ENCODE measurements around the gene SPG11. TPM values are rescaled to one million over a fixed set of nuclear protein-coding genes. Genes with fewer than 3 reads are reported as not detected.
A peak's percentile ranks its signal among the peaks of the same experiment; 100 is the strongest.
"Not testable (repeated sequence)": the region's sequence is repeated elsewhere in the genome, so short reads cannot be mapped to it uniquely, and the experiment has no call there.

SPG11 gene
- total RNA-seq, 1 experiment from 2014 or later, result 58.8 TPM

- DNase-seq (ENCODE audit: low spot score), result no peak
Measured at GRCh38 chr15:44633603-44634002, 29.9 kb downstream of the SPG11 start.

DNA sequence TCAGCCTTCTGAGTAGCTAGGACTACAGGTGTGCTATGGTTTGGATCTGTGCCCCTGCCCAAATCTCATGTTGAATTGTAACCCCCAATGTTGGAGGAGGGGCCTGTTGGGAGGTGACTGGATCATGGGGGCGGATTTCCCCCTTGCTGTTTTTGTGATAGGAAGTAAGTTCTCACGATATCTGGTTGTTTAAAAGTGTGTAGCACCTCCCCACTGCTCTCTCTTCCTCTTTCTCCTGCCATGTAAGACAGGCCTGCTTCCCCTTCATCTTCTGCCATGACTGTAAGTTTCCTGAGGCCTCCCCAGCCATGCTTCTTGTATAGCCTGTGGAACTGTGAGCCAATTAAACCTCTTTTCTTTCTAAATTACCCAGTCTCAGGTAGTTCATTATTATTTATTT is 38.2 kb downstream of the SPG11 start:
- not testable (repeated sequence) for DNase-seq (ENCODE audit: low spot score)

- no peak for DNase-seq (ENCODE audit: low spot score)
Measured at GRCh38 chr15:44623178-44623577, 40.3 kb downstream of the SPG11 start.

DNA sequence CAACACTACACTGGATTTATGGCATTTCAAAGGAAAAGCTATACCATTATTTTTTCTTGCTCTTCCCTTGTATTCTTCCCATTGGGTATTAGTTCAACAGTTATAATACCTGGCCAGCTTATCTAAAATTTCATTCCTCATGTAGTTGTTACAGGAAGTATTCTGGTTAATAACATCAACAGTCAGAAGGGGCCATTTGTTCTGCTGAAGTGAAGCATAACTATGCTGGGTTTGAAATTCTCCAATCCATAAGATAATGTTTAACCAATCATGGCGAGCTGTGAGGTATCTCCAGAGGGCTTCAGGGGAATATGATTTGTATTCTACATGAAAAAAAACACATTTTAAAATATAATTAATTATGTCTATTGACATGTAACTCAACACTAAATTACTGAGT is 43.4 kb downstream of the SPG11 start:
- DNase-seq (ENCODE audit: low spot score), result no peak

- no peak for DNase-seq (ENCODE audit: low spot score)
Measured at GRCh38 chr15:44616974-44617373, 46.5 kb downstream of the SPG11 start.

DNA sequence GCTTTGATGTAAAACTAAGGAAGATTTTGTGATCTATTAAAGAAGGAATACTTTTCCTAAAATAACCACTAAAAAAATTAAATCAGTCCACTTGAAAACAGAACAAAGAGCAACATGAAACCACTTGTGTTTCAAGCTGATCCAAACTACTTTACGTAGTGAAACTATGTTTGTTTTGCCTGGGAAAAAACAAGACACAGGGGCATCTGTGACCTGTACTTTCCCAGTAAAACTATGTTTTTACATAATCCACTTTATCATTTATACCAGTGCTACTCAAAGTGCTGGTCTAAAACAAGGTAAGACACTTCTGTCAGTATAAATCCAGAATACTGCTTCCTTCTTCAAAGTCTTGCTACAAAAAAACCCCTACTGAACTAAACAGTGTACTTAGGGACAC is 56.7 kb downstream of the SPG11 start:
- no peak for DNase-seq (ENCODE audit: low spot score)

DNA sequence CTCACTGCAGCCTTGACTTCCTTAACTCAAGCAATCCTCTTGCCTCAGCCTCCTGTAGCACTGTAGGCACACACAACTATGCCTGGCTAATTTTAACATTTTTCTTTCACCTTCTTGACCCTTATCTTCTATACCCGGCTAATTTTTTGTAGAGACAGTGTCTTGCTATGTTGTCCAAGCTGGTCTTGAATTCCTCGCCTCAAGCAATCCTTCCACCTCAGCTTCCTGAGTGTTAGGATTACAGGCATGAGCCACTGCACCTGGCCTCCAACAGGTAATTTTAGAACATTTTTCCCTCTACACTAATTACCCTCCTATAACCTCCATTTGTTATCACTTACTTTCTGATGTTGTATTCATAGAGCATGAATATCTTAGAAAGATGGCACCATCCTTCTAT is 60.3 kb downstream of the SPG11 start:
- DNase-seq (ENCODE audit: low spot score), result no peak

GRCh38 chr15:44598892-44599291 is 64.6 kb downstream of the SPG11 start:
- no peak for DNase-seq (ENCODE audit: low spot score)

DNA sequence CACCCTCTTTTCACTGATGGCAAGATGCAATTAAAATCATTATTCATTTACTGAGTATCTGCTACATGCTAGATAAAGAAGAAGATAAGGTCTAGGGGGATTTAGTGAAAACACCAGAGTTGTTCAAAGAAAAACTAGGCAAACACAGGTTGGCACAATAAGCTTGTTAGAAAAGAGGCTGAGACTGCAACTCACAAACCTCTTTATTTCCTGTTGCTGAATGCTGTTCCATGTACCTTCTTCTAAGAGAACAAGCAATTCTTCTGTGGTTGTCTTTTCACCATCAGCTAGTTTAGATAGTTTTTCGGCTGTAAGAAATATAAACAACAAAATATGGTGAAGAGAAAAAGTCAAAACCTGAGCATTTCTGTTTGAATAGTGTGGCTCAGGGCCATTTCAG is 65.4 kb downstream of the SPG11 start:
- DNase-seq (ENCODE audit: low spot score), result no peak

DNA sequence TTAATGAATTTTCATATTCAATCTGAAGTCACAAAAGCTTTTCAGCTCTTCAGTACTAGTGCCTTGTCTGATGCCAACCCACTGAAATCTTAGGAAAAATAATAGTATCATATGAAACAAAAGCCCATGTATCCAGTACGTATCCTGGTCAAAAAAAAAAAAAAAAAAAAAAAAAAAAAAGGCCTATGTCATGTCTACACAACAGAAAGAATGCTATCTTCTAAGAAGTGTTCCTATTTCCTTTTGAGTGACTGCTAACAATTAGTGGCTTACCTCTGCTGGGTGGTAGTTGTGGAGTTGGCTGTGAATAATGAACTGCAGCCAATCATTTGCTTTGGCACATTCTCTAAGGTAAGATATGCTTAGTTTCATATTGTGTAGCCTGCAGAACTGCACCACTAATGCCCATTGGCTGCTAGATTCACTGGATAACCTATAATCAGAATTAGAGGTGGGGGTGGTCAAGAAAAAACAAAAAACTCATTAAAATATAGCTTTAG is 66.9 kb downstream of the SPG11 start:
- DNase-seq (ENCODE audit: low spot score), result no peak

- no peak for DNase-seq (ENCODE audit: low spot score)
Measured at GRCh38 chr15:44595656-44596510, 67.6 kb downstream of the SPG11 start.

DNA sequence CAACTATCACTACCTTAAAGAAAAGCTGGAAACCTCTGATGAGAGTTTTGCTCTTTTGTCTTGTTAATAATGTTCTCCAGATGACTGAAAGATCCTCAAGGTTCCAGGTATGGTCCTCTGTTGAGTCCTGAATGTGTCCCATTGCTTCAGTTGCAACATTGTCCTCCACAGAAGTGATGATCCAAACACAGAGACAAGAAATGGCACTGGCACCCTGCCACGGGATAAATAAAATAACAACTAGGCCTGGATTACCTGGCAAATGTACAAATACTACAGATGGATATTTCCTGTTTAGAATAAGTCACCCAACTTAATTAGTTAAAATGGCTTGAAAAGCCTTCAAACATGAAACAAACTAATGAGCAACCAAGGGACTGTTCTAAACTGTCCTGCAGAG is 68.2 kb downstream of the SPG11 start:
- no peak for DNase-seq (ENCODE audit: low spot score)

- DNase-seq (ENCODE audit: low spot score), result no peak
Measured at GRCh38 chr15:44593042-44593736, 70.3 kb downstream of the SPG11 start.

DNA sequence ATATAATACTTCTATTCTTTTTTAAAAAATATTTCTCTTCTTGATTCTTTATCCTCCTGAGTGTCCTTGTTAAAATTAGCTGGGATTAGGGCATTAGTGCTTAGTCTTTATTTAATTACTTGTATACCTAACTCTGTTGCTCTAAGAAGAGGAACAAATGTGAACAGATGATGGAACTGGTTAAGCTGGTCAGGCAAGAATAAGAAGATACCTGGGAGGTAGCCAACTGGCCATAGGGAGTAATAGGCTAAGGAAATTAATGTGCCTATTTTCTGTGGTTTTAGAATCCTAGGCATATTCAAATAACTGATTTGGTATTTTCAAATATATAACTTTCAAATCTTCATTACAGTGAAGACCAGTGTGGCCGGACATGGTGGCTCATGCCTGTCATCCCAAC is 72.1 kb downstream of the SPG11 start:
- peak; percentile 78 for DNase-seq (ENCODE audit: low spot score)

DNA sequence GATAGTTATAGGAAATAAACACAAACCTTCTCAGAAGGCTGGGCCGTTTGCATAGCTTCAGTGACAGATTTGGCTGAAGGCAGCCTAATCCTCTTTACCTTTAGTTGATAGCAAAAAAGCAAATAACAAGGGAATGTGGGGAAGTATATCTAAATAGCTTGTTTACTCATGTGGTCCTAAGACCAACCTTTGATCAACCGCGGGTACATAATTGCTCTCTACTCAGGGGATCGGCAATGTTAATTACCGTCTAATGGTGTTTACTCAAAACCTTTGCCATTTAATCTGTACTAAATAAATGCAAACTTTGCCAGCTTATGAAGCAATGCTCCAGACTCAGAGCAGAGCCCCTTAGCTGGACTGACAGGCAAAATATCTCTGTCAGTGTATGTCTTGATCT is 74.9 kb downstream of the SPG11 start:
- DNase-seq (ENCODE audit: low spot score), result no peak

- DNase-seq (ENCODE audit: low spot score), result no peak
Measured at GRCh38 chr15:44585633-44586032, 77.8 kb downstream of the SPG11 start.

DNA sequence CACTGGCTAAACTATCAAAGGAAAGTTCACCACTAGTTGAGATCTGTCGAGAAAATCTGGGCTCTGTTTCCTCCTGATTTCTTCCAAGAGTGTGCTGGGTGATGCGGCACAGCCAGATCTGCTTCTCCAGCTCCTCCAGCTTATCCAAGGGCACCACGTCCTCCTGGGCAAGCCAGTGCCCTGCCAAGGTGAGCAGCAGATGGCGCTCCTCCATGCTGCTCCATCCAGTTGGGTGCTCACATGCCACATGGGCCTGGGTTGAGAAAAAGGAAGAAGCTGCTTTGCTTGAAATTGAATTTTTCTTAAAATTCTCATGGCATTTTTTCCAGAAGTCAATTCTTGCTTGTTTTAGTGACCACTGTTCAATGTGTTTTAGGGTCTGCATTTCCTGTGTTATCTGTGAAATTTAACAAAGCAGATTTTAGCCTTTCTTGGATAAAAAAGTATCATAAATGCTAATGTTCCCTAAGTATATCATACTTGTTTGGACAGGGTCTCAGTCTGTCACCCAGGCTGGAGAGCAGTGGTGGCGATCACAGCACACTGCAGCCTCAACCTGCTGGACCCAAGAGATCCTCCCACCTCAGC is 79.2 kb downstream of the SPG11 start:
- DNase-seq (ENCODE audit: low spot score), result peak; percentile 76

- no peak for DNase-seq (ENCODE audit: low spot score)
Measured at GRCh38 chr15:44580105-44580504, 83.4 kb downstream of the SPG11 start.

- DNase-seq (ENCODE audit: low spot score), result no peak
Measured at GRCh38 chr15:44574734-44575133, 88.7 kb downstream of the SPG11 start.

DNA sequence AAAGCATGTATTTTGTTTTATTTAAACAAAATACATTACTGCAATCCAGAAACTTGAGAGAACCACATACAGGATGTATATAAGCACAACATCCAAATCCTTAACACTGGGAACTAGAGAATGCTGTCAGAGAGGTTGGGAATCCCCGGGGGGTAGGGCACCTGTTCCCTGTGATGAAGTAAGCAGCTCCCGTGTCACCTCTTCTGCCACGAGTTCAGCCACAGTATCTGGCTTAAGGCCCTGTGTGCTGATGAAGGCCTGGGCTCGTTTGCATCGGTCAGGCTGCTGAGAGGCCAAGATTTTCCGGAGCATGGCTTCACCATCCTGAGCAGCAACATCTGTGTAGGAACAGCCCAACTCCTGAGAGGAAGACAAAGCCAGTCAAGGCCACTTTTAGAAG is 90.1 kb downstream of the SPG11 start:
- DNase-seq (ENCODE audit: low spot score), result no peak

GRCh38 chr15:44570361-44570760 is 93.1 kb downstream of the SPG11 start:
- no peak for DNase-seq (ENCODE audit: low spot score)

DNA sequence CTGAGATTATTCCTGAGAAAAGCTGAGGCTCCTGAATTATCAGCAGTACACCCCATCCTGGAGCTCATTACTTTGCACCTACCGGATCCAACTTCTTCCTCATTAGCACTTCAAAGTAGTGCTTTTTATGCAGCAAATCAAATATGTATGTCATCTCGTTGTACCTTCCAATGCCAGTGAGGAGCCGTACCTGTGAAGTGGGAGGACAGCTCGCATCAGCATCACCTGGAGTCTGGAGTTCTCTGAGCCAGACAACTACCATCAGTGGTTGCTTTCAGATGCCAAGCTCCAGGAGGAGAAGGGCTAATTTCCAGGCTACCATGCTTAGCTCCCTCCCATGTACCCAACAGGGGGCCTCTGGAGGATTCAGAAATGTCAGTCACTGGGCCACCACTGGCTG is 94.1 kb downstream of the SPG11 start:
- no peak for DNase-seq (ENCODE audit: low spot score)

GRCh38 chr15:44568338-44568737 is 95.1 kb downstream of the SPG11 start:
- no peak for DNase-seq (ENCODE audit: low spot score)
